ENCODE data around the gene MYLK4. TPM values are rescaled to one million over a fixed set of nuclear protein-coding genes. Genes with fewer than 3 reads are reported as not detected.
"Not testable (repeated sequence)": the region's sequence is repeated elsewhere in the genome, so short reads cannot be mapped to it uniquely, and the experiment has no call there.

Gene MYLK4
- total RNA-seq, 1 experiment from 2014 or later, result 0.03 TPM

DNA sequence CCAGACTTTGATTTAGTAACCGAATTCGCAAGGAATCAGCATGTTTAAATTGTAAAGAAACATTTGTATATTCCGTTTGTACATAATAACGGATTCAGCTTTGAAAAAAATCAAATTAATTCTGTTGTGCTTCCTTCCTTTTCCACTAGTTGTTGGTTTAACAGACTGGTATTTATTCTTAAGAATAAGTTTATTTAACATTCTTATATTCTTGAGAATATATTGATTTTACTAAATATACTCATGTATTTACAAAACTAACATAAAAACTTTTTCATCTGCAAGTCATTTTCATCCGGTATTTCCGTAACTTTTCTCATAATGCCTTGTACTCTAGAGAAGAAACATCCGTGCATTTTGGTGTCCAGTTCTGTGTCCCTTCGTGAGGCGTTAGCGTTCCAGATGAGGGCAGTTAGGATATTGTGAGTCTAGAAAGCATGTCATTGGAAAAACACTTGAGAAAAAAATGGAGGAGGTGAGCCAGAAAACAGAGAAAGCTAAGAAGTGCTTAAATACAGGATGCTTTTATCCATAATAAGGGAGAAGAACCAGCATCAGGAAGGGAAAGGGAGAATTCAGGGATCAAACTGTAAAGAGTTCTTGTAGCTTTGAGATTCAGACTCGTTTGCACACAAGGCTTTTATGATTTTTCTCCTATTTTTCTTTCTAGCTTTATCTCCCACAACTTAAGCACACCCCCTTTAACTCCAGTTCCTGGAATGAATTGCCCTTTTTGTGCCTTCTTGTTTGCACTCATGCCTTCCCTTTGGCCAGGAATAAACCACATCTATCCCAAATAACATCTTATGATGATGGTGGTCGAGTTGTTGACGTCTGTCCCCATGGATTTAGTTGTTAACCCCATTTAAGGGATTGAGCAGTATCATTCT, 16.3 kb upstream of the MYLK4 start:
- DNase-seq, result no peak
- peaks cover 5% of the 10 kb centered on the region for H3K36me3 ChIP-seq (replicated peaks; ENCODE audit: control insufficient read depth, insufficient read depth, low read length)
- peak overlapping the region; percentile 95 for H3K4me3 ChIP-seq (ENCODE audit: insufficient read depth, low read depth, low read length)
- H3K27me3 ChIP-seq (ENCODE audit: control insufficient read depth, insufficient read depth, low read length), result peaks cover 1% of the 10 kb centered on the region; the same call in 1 of the 2 replicates

DNA sequence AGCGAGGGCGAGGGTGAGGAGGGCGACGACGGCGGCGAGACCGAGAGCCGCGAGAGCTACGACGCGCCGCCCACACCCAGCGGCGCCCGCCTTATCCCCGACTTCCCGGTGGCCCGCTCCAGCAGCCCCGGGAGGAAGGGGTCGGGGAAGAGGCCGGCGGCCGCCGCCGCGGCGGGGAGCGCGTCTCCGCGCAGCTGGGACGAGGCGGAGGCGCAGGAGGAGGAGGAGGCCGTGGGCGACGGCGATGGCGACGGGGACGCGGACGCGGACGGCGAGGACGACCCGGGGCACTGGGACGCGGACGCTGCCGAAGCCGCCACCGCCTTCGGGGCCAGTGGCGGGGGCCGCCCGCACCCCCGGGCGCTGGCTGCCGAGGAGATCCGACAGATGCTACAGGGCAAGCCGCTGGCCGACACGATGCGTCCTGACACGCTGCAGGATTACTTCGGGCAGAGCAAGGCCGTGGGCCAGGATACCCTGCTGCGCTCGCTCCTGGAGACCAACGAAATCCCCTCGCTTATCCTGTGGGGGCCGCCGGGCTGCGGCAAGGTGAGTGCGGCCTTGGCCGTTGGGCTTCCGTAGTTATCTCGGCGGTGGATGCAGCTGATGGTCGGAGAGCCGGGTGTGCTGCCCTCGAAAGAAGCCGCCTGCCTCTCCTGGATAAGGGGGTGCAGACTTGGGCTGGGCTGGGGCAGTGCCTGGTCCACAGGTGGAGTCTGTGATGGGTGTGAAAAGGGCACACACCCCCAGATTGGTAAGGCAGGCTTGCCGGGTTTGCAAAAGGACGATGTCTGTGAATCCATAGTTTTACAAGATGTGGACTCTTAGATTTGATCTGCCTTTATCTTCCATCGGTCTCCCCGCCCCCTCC, 15.4 kb upstream of the MYLK4 start:
- Histone ChIP-seq H3K4me3 (ENCODE audit: insufficient read depth, low read depth, low read length) (peak overlapping the region; percentile 95), H3K27me3 (ENCODE audit: control insufficient read depth, insufficient read depth, low read length) (peaks cover 1% of the 10 kb centered on the region; the same call in 1 of the 2 replicates), H3K36me3 (replicated peaks; ENCODE audit: control insufficient read depth, insufficient read depth, low read length) (peaks cover 4% of the 10 kb centered on the region)
- DNase-seq, result peak; percentile 87

DNA sequence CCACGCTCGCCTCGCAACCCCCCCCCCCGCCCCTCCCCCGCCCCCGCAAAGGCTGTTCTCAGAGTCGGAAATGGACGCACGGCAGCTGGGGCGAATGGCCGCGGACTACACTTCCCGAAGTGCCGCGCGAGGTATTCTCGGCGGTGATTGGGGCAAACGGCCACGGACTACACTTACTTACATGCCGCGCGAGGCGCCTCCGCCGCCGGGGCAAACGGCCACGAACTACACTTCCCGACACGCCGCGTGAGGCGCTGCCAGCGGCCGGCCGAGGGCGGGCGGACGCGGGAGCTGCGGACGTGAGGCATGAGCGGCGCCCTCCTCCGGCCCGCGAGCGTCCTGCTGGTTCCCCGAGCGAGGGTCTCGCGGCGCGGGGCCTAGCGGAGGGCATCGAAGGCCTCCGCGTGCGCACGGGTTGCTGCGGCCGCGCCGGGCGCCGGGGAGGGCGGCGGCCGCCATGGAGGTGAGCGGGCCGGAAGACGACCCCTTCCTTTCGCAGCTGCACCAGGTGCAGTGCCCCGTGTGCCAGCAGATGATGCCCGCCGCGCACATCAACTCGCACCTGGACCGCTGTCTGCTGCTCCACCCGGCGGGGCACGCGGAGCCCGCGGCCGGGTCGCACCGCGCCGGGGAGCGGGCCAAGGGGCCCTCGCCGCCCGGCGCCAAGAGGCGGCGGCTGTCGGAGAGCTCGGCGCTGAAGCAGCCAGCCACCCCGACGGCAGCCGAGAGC, 14.6 kb upstream of the MYLK4 start, which contains the start of gene WRNIP1:
TSS of gene WRNIP1 (plus strand) at position 228 of the 730 bp plus-strand sequence. CDS start at position 458, 230 bp downstream.
- peaks cover 2% of the 10 kb centered on the region for H3K36me3 ChIP-seq (replicated peaks; ENCODE audit: control insufficient read depth, insufficient read depth, low read length)
- DNase-seq, result peak; percentile 97
- peaks cover 1% of the 10 kb centered on the region; the same call in 1 of the 2 replicates for H3K27me3 ChIP-seq (ENCODE audit: control insufficient read depth, insufficient read depth, low read length)
- H3K4me3 ChIP-seq (ENCODE audit: insufficient read depth, low read depth, low read length), result peak within 1 kb of the TSS; percentile 95

DNA sequence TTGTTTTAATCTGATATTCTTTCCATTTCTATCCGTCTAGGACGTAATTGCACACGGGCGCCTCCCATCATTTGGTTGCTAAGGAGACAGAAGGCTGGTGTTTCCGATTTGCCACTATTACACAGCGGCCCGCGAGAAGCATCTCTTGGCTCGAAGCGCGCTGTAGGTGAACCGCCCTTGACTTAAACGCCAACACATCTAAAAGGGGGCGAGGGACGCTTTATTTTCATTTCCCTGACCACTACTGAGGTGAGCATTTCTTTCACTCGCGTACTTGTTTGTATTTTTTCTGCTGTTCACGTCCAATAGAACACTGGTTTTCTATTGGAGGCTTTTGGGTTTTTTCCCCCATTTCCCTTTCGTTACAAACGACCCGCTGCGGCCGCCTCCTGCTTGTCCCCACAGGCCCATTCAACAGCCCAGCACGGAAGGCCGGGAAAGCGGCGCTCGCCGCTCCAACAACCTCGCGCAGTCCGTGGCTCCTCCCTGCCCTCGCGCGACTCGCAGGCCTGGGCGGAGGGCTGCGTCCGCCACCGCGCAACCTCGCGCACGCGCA, 14.0 kb upstream of the MYLK4 start:
- peak overlapping the region; percentile 63 for H3K4me3 ChIP-seq (ENCODE audit: insufficient read depth, low read depth, low read length)
- H3K27me3 ChIP-seq (ENCODE audit: control insufficient read depth, insufficient read depth, low read length), result peaks cover 1% of the 10 kb centered on the region; the same call in 1 of the 2 replicates
- H3K36me3 ChIP-seq (replicated peaks; ENCODE audit: control insufficient read depth, insufficient read depth, low read length), result peaks cover 2% of the 10 kb centered on the region
- DNase-seq, result peak; percentile 69

DNA sequence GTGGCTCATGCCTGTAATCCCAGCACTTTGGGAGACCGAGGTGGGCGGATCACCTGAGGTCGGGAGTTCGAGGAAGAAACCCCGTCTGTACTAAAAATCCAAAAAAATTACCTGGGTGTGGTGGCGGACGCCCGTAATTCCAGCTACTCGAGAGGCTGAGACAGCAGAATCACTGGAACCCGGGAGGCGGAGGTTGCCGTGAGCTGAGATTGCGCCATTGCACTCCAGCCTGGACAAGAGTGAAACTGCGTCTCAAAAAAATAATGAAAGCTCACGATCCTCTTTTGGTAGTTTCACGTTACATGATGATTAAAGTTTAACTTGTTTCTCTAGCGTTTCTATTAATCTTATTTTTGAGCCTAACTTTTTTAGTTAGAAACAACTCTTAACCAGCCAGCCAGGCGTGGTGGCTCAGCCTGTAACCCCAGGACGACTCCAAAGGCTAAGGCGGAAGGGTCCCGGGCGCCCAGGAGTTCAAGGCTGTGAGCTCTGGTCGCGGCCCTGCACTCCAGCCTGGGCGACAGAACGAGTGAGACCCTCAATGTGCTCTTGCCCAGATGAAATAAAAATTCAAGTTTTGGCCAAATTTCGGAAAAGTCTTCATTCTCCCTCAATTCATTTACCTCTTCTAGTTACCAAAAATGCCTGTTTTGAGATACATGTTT, 13.3 kb upstream of the MYLK4 start:
- no peak for DNase-seq

DNA sequence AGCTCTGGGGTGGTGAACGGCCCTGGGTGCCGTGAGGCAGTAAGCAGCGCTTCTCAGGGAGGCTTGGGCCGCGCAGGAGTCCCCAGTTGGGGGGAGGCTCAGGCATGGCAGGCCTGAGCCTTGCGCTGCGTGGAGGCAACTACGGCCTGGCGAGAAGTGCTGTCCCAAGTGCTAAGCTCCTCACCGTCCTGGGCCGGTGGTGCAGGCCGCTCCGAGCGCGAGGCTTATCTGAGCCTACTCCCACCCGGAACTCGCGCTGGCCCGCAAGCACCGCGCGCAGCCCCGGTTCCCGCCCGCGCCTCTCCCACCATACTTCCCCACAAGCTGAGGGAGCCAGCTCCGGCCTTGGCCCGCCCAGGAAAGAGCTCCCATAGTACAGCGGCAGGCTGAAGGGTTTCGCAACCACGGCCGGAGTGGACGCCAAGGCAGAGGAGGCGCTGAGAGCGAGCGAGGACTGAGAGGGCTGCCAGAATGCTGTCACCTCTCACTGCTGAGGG, 12.7 kb upstream of the MYLK4 start:
- peaks cover 1% of the 10 kb centered on the region; the same call in 1 of the 2 replicates for H3K27me3 ChIP-seq (ENCODE audit: control insufficient read depth, insufficient read depth, low read length)
- H3K4me3 ChIP-seq (ENCODE audit: insufficient read depth, low read depth, low read length), result no peak overlapping the region
- H3K36me3 ChIP-seq (replicated peaks; ENCODE audit: control insufficient read depth, insufficient read depth, low read length), result no peaks in the 10 kb centered on the region; the same call in 1 of the 2 replicates
- DNase-seq, result no peak

More for the DNA sequence above, 13.3 kb upstream of the MYLK4 start:
- Histone ChIP-seq H3K27me3 (ENCODE audit: control insufficient read depth, insufficient read depth, low read length) (peaks cover 1% of the 10 kb centered on the region; the same call in 1 of the 2 replicates), H3K36me3 (replicated peaks; ENCODE audit: control insufficient read depth, insufficient read depth, low read length) (peaks cover 2% of the 10 kb centered on the region; the same call in 1 of the 2 replicates), H3K4me3 (ENCODE audit: insufficient read depth, low read depth, low read length) (peak overlapping the region; percentile 63)

DNA sequence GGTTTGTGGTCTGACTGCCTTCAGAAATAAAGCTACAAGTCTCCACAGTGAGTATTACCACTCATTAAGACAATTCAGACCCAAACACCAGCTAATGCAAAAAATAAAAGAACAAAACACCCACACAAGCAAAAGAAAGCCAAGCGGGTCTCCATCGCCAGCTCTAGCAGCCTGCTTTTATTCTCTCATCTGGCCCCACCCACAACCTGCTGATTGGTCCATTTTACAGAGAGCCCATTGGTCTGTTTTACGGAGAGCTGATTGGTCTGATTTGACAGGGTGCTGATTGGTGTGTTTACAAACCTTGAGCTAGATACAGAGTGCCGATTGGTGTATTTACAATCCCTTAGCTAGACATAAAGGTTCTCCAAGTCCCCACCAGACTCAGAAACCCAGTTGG, 12.1 kb upstream of the MYLK4 start:
- H3K36me3 ChIP-seq (replicated peaks; ENCODE audit: control insufficient read depth, insufficient read depth, low read length); DNase-seq; H3K27me3 ChIP-seq (ENCODE audit: control insufficient read depth, insufficient read depth, low read length); H3K4me3 ChIP-seq (ENCODE audit: insufficient read depth, low read depth, low read length): not testable (repeated sequence)

DNA sequence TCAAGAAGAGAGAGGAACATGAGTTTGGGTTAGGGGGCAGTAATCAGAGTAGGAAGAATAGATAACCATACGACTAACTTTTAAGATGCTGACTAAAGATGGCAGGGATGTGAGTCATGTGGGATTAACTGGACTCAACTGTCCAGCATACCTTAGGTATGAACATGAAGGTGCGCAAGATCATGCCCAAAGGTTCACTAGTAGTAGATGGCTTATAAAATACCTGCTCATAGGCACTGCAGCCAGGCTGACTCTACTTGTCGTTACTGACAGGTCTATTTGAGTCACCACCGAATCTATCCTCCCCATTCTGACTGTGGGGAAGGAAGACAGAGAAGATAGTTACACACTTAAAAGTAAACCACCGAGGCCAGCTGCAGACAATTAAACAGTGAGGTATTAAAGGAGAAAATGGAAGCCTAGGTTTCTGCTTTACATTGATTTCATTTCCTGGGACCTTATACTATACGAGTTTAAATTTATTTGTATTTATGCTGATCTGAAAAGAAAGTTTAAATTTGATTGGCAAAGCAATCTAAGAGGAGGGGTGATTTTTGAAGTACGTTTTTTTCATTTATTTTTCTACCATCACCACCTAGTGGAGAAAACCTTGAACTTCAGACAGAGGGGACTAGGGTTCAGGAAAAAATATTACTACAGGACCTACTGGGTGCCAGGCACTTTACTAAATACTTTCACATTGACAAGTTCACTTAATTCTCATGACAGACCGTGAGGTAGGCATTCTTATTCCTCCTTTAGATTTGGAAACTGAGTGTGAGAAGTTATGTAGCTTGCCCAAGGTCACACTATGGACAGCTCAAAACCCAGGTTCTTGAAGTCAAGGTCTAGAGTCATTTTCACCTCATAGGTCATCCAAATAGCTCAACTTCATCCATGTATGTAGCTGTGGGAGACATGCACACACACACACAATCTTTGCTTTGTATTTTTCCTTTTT, 10.4 kb upstream of the MYLK4 start:
- no peaks in the 10 kb centered on the region for H3K36me3 ChIP-seq (replicated peaks; ENCODE audit: control insufficient read depth, insufficient read depth, low read length)
- H3K4me3 ChIP-seq (ENCODE audit: insufficient read depth, low read depth, low read length), result no peak overlapping the region
- H3K27me3 ChIP-seq (ENCODE audit: control insufficient read depth, insufficient read depth, low read length), result peaks cover under 1% of the 10 kb centered on the region; the same call in 1 of the 2 replicates
- peak; percentile 49 for DNase-seq

DNA sequence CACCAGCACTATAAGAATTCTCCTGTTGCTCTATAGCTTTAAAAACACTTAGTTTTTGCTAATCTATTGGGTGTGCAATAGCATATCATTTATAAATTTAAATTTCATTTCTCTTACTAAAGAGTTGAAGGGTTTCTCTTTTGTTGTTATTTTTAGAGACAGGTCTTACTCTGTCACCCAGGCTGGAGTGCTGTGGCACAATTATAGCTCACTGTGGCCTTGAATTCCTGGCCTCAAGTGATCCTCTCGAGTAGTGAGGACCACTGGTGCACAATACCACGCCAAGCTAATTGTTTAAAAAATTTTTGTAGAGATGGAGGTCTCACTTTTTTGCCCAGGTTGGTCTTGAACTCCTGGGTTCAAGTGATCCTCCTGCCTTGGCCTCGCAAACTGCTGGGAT, 8.3 kb upstream of the MYLK4 start:
- Histone ChIP-seq H3K4me3 (ENCODE audit: insufficient read depth, low read depth, low read length) (no peak overlapping the region), H3K27me3 (ENCODE audit: control insufficient read depth, insufficient read depth, low read length) (no peaks in the 10 kb centered on the region), H3K36me3 (replicated peaks; ENCODE audit: control insufficient read depth, insufficient read depth, low read length) (no peaks in the 10 kb centered on the region)
- no peak for DNase-seq

DNA sequence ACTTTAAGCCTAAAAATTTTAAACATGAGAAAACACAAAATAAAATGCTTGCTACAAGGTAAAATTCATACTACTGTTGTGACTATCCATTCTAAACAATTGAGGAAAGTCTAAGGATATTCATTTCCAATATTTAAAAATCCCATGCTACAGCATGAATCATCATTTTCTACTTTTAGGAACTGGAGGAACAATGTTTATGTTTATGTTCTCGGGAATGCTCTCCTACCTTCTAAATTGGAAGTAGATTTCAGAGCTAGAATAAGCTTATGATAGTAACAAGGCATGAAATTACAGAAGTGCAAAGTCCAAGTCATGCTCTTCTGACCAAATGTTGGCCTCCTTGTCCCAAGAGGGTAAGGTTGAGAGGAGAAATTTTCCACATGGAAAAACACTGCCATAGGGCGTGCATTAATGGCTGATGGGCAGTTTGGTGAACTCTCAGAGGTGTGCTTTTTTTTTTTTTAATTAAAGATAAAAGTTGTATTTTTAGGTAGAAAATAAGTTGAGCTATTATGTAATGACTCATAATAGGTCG, 6.0 kb upstream of the MYLK4 start:
- no peak for DNase-seq
- no peak overlapping the region for H3K4me3 ChIP-seq (ENCODE audit: insufficient read depth, low read depth, low read length)
- H3K27me3 ChIP-seq (ENCODE audit: control insufficient read depth, insufficient read depth, low read length), result no peaks in the 10 kb centered on the region
- no peaks in the 10 kb centered on the region for H3K36me3 ChIP-seq (replicated peaks; ENCODE audit: control insufficient read depth, insufficient read depth, low read length)

DNA sequence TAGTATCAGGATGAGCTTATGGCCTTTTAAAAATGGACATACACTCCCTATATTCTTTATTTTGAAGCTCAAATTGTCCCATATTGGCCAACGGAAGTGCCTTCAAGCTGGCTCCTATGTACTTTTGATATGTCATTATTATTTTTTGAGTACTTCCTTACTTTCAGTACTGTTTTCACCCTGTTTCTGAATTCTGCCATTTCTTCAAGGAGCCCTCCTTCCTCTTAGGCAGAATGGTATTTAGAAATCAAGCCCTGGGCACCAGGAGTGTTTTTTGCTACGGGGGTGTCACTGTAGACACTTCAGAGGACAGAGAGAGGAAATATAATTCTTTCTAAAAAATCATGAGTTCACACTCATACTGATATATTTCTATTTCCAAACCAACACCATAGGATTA, 5.5 kb upstream of the MYLK4 start:
- no peaks in the 10 kb centered on the region for H3K36me3 ChIP-seq (replicated peaks; ENCODE audit: control insufficient read depth, insufficient read depth, low read length)
- no peaks in the 10 kb centered on the region for H3K27me3 ChIP-seq (ENCODE audit: control insufficient read depth, insufficient read depth, low read length)
- H3K4me3 ChIP-seq (ENCODE audit: insufficient read depth, low read depth, low read length), result no peak overlapping the region
- DNase-seq, result no peak

DNA sequence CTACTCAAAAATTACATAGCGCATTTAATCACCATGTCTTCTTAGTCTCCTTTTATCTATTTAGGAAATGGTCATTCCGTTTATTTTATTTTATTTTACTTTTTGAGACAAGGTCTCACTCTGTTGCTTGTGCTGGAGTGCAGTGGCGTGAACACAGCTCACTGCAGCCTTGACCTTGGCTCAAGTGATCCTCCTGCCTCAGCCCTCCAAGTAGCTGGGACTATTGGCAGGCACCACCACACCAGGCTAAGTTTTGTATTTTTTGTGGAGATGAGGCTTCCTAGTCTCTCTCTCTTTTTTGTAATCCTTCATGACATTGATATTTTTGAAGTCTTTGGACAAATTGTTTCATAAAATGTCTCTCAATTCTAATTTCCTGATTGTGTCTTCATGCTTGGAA, 4.7 kb upstream of the MYLK4 start:
- Histone ChIP-seq H3K4me3 (ENCODE audit: insufficient read depth, low read depth, low read length) (no peak overlapping the region), H3K27me3 (ENCODE audit: control insufficient read depth, insufficient read depth, low read length) (no peaks in the 10 kb centered on the region), H3K36me3 (replicated peaks; ENCODE audit: control insufficient read depth, insufficient read depth, low read length) (no peaks in the 10 kb centered on the region)
- DNase-seq, result no peak
